GM12878 (cell line): ENCODE results near the gene VIPR2. TPM values are rescaled to one million over a fixed set of nuclear protein-coding genes. Genes with fewer than 3 reads are reported as not detected.

Source experiments
- ATAC-seq: fragments of 200-7000 bp; cut with Tn5 transposase; 3 replicates; pipeline ENCODE4 v1.9.1; 2020; ENCODE audit warnings: mild to moderate bottlenecking, moderate library complexity
- BruUV-seq: library from RNA; stranded (reverse); fragments of 400-500 nt; replicated peaks from 2 replicates; lab custom pipeline; 2021; lab: Mats Ljungman, UMichigan
- CTCF ChIA-PET: fragments of 300-600 bp; sonication (Branson Sonifier 250); formaldehyde crosslinking; extraction: SDS; loops from one replicate; lab custom pipeline; 2021; ENCODE audit warnings: inconsistent platforms; lab: Yijun Ruan, JAX
- POLR2A ChIA-PET: fragments of 350-600 bp; formaldehyde crosslinking; extraction: SDS; loops from one replicate; lab custom pipeline; 2021; ENCODE audit warnings: inconsistent platforms; lab: Charles Lee
- RAD21 ChIA-PET: fragments of 300-600 bp; sonication (Branson Sonifier 250); formaldehyde crosslinking; loops from one replicate; lab custom pipeline; 2023; ENCODE audit warnings: antibody characterized with exemption; ENCODE audit not compliant: unreplicated experiment; lab: Charles Lee
- SMC1A ChIA-PET: fragments of 300-600 bp; sonication (Branson Sonifier 250); formaldehyde crosslinking; loops from one replicate; lab custom pipeline; 2023; ENCODE audit not compliant: unreplicated experiment, uncharacterized antibody; lab: Charles Lee
- DNase-seq: peaks from one replicate; pipeline ENCODE4 v3.0.0-alpha.2; 2011; ENCODE audit warnings: low read depth, low spot score
- FAIRE-seq: peaks from 3 replicates; lab custom pipeline; 2011; peaks lifted over from hg19 to GRCh38; lab: Jason Lieb, UNC
- H2AFZ ChIP-seq: 2 replicates; pipeline ENCODE4 v1.6.0; 2011; ENCODE audit warnings: low read depth, low read length, control low read depth; ENCODE audit not compliant: control insufficient read depth
- H3K27ac ChIP-seq: 2 replicates; pipeline ENCODE4 v1.5.1; 2011; ENCODE audit warnings: control low read depth; ENCODE audit not compliant: control insufficient read depth, insufficient read depth
- H3K27me3 ChIP-seq, 2 experiments: replicated peaks in 1 of 2; 2 replicates each; pipeline versions ENCODE4 v1.6.0 to v1.6.1; 2011; ENCODE audit warnings: low read length in 1 of 2; ENCODE audit not compliant: control insufficient read depth in 2 of 2, insufficient read depth in 2 of 2
- H3K36me3 ChIP-seq, 2 experiments: 2 replicates each; pipeline ENCODE4 v1.5.1; 2011; ENCODE audit warnings: low read length in 1 of 2; ENCODE audit not compliant: control insufficient read depth in 2 of 2, insufficient read depth in 2 of 2
- H3K4me1 ChIP-seq: 2 replicates; pipeline ENCODE4 v1.6.1; 2011; ENCODE audit warnings: mild to moderate bottlenecking, low read length, moderate library complexity, mixed read lengths; ENCODE audit not compliant: control insufficient read depth, insufficient read depth
- H3K4me2 ChIP-seq: 2 replicates; pipeline ENCODE4 v1.6.0; 2011; ENCODE audit warnings: control low read depth; ENCODE audit not compliant: control insufficient read depth, insufficient read depth
- H3K4me3 ChIP-seq: fragments of 200-600 bp; sonication (generic); 2 replicates; pipeline ENCODE4 v1.5.1; 2016
- H3K79me2 ChIP-seq: 2 replicates; pipeline ENCODE4 v1.6.0; 2011; ENCODE audit warnings: low read length; ENCODE audit not compliant: control insufficient read depth, insufficient read depth
- H3K9ac ChIP-seq: 2 replicates; pipeline ENCODE4 v1.8.0; 2011; ENCODE audit warnings: low read length, control low read depth, mixed read lengths; ENCODE audit not compliant: control insufficient read depth, insufficient read depth
- H3K9me3 ChIP-seq: replicated peaks from 3 replicates; pipeline ENCODE4 v1.5.1; 2011; ENCODE audit warnings: mild to moderate bottlenecking, low read length; ENCODE audit not compliant: control insufficient read depth, insufficient read depth
- H4K20me1 ChIP-seq: 2 replicates; pipeline ENCODE4 v1.6.0; 2011; ENCODE audit not compliant: control insufficient read depth, insufficient read depth
- BRCA1 ChIP-seq: IDR thresholded peaks from 2 replicates; pipeline ENCODE4 v1.6.1; 2011; ENCODE audit warnings: low read depth, low read length, improper control_type of control experiment
- CHD2 ChIP-seq: IDR thresholded peaks from 2 replicates; pipeline ENCODE4 v1.6.1; 2011; ENCODE audit warnings: low read depth, low read length, improper control_type of control experiment, borderline replicate concordance
- MTA3 ChIP-seq: IDR thresholded peaks from 2 replicates; pipeline ENCODE4 v1.6.1; 2012; ENCODE audit warnings: low read length, inconsistent platforms, borderline replicate concordance
- MYC ChIP-seq: IDR thresholded peaks from 2 replicates; pipeline ENCODE4 v1.6.1; 2011; ENCODE audit warnings: mild to moderate bottlenecking, low read length, moderate library complexity, inconsistent platforms; ENCODE audit not compliant: insufficient read depth, insufficient replicate concordance, insufficient read length, severe bottlenecking
- NFXL1 ChIP-seq: fragments of 450-650 bp; IDR thresholded peaks from 2 replicates; pipeline ENCODE4 v1.6.1; 2017; ENCODE audit warnings: antibody characterized with exemption, mild to moderate bottlenecking, borderline replicate concordance
- PAX5 ChIP-seq: IDR thresholded peaks from 2 replicates; pipeline ENCODE4 v1.6.1; 2011; ENCODE audit warnings: low read depth, low read length, borderline replicate concordance
- POLR2AphosphoS2 ChIP-seq: IDR thresholded peaks from 2 replicates; pipeline ENCODE4 v1.6.1; 2011; ENCODE audit warnings: low read depth, mild to moderate bottlenecking, low read length, improper control_type of control experiment, moderate library complexity
- SMARCA5 ChIP-seq: fragments of 450-650 bp; IDR thresholded peaks from 2 replicates; pipeline ENCODE4 v1.6.1; 2017; ENCODE audit warnings: mild to moderate bottlenecking
- STAT1 ChIP-seq: fragments of 450-650 bp; conservative IDR thresholded peaks from 2 replicates; pipeline ENCODE4 v1.6.1; 2014; ENCODE audit warnings: antibody characterized with exemption, mild to moderate bottlenecking
- ZBED1 ChIP-seq: IDR thresholded peaks from 2 replicates; pipeline ENCODE4 v1.6.1; 2016; ENCODE audit warnings: borderline replicate concordance
- WGBS: methylation state at CpG from one replicate; pipeline ENCODE4 v1.1.6; 2016; ENCODE audit warnings: low lambda C conversion rate; ENCODE audit not compliant: insufficient replicate concordance, insufficient coverage; ENCODE audit errors: missing lambda C conversion rate; 5-methylcytosine and 5-hydroxymethylcytosine counted together
- in situ Hi-C: fragments of 300-500 bp; cut with MboI; formaldehyde crosslinking; loops from 9 replicates; pipeline ENCODE4 v1.14.3; 2018; ENCODE audit warnings: mixed read lengths
- intact Hi-C: fragments of 100-400 bp; cut with micrococcal nuclease; formaldehyde crosslinking; loops from one replicate; pipeline ENCODE4 v1.14.2; 2022; ENCODE audit not compliant: unreplicated experiment
- polyA plus RNA-seq, 11 experiments: library from polyadenylated mRNA; depleted of rRNA in 4 of 11; unstranded in 6 of 11; stranded (reverse) in 5 of 11; fragments of >200 nt; fragmentation: Nextera tagmentation in 4 of 11; fragmentation: Illumina TruSeq in 1 of 11; extraction: Ambion mirVana in 4 of 11; extraction: Trizol in 1 of 11; gene quantifications; 1 replicate in 1 of 11; 2 replicates in 10 of 11; pipeline versions ENCODE4 v1.2.1 to v1.2.3, GENCODE V29; 2011 to 2016; ENCODE audit warnings: inconsistent platforms in 2 of 11, missing spikeins in 2 of 11, low read depth in 1 of 11
- total RNA-seq, 4 experiments: library from RNA; depleted of rRNA in 3 of 4; stranded (reverse); fragments of >200 nt in 3 of 4; fragmentation: Illumina TruSeq in 1 of 4; extraction: Trizol in 1 of 4; gene quantifications; 2 replicates each; pipeline versions ENCODE4 v1.2.1 to v1.2.3, GENCODE V29; 2013 to 2021
- TF ChIP-seq, protein P1 (sequence below): fragments of 450-650 bp; IDR thresholded peaks from 2 replicates; pipeline ENCODE4 v1.6.1; 2016; ENCODE audit warnings: mild to moderate bottlenecking, moderate library complexity, borderline replicate concordance
- TF ChIP-seq, protein P2 (sequence below): fragments of 450-650 bp; IDR thresholded peaks from 2 replicates; pipeline ENCODE4 v1.6.1; 2017; ENCODE audit warnings: mild to moderate bottlenecking, moderate library complexity
- TF ChIP-seq, protein P3 (sequence below): IDR thresholded peaks from 2 replicates; pipeline ENCODE4 v1.6.1; 2011; ENCODE audit warnings: mild to moderate bottlenecking, low read depth, low read length, moderate library complexity; ENCODE audit not compliant: insufficient replicate concordance

VIPR2 gene
- total and polyA plus RNA-seq, 10 of the 15 experiments (the other 5 are each of a cell fraction or from before 2014, with no cell fraction given): not detected

DNA sequence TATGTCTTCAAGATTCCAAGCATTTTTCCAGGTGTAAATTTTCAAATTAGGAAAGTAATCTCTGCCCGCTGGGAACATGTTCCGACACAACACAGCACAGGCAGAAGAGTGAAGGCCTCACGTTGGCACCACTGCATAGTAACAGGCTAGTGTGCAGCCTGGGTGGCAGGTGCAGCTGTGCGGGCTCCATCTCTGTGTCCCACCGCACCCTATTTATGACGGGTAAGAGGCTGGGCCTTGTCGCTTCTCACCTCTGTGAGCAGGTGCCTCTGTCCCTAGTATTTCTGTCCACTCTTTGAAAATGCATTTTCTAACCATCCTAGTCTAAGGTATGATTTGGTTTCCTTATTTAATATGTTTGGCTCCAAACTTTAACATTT is 24.1 kb downstream of the VIPR2 start:
- no peaks in the 10 kb centered on the region for H4K20me1 ChIP-seq
- intact Hi-C loops: no loop called here
- H3K9ac ChIP-seq: no peak overlapping the region
- no peak overlapping the region for H2AFZ ChIP-seq
- ChIA-PET SMC1A (no interaction called here), RAD21 (no interaction called here), CTCF (no interaction called here), POLR2A (no interaction called here)
- no peak overlapping the region for H3K27ac ChIP-seq
- no peaks in the 10 kb centered on the region for H3K79me2 ChIP-seq
- H3K4me1 ChIP-seq: no peaks in the 10 kb centered on the region
- no peaks in the 10 kb centered on the region for H3K27me3 ChIP-seq
- in situ Hi-C loops: no loop called here
- no peaks in the 10 kb centered on the region for H3K36me3 ChIP-seq
- FAIRE-seq (no peak), ATAC-seq (no peak), DNase-seq (no peak)
- no peak overlapping the region for H3K4me3 ChIP-seq
- no TSS peak for BruUV-seq
- H3K4me2 ChIP-seq: no peak overlapping the region
- no peaks in the 10 kb centered on the region for H3K9me3 ChIP-seq
- 49% methylated on average over 7 of the region's 7 CpGs for WGBS
- TF ChIP-seq, protein P1, sequence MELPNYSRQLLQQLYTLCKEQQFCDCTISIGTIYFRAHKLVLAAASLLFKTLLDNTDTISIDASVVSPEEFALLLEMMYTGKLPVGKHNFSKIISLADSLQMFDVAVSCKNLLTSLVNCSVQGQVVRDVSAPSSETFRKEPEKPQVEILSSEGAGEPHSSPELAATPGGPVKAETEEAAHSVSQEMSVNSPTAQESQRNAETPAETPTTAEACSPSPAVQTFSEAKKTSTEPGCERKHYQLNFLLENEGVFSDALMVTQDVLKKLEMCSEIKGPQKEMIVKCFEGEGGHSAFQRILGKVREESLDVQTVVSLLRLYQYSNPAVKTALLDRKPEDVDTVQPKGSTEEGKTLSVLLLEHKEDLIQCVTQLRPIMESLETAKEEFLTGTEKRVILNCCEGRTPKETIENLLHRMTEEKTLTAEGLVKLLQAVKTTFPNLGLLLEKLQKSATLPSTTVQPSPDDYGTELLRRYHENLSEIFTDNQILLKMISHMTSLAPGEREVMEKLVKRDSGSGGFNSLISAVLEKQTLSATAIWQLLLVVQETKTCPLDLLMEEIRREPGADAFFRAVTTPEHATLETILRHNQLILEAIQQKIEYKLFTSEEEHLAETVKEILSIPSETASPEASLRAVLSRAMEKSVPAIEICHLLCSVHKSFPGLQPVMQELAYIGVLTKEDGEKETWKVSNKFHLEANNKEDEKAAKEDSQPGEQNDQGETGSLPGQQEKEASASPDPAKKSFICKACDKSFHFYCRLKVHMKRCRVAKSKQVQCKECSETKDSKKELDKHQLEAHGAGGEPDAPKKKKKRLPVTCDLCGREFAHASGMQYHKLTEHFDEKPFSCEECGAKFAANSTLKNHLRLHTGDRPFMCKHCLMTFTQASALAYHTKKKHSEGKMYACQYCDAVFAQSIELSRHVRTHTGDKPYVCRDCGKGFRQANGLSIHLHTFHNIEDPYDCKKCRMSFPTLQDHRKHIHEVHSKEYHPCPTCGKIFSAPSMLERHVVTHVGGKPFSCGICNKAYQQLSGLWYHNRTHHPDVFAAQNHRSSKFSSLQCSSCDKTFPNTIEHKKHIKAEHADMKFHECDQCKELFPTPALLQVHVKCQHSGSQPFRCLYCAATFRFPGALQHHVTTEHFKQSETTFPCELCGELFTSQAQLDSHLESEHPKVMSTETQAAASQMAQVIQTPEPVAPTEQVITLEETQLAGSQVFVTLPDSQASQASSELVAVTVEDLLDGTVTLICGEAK: no peak
- TF ChIP-seq, protein P2, sequence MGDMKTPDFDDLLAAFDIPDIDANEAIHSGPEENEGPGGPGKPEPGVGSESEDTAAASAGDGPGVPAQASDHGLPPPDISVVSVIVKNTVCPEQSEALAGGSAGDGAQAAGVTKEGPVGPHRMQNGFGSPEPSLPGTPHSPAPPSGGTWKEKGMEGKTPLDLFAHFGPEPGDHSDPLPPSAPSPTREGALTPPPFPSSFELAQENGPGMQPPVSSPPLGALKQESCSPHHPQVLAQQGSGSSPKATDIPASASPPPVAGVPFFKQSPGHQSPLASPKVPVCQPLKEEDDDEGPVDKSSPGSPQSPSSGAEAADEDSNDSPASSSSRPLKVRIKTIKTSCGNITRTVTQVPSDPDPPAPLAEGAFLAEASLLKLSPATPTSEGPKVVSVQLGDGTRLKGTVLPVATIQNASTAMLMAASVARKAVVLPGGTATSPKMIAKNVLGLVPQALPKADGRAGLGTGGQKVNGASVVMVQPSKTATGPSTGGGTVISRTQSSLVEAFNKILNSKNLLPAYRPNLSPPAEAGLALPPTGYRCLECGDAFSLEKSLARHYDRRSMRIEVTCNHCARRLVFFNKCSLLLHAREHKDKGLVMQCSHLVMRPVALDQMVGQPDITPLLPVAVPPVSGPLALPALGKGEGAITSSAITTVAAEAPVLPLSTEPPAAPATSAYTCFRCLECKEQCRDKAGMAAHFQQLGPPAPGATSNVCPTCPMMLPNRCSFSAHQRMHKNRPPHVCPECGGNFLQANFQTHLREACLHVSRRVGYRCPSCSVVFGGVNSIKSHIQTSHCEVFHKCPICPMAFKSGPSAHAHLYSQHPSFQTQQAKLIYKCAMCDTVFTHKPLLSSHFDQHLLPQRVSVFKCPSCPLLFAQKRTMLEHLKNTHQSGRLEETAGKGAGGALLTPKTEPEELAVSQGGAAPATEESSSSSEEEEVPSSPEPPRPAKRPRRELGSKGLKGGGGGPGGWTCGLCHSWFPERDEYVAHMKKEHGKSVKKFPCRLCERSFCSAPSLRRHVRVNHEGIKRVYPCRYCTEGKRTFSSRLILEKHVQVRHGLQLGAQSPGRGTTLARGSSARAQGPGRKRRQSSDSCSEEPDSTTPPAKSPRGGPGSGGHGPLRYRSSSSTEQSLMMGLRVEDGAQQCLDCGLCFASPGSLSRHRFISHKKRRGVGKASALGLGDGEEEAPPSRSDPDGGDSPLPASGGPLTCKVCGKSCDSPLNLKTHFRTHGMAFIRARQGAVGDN: no peak
- TF ChIP-seq PAX5: no peak
- TF ChIP-seq BRCA1: no peak
- no peak for TF ChIP-seq STAT1
- no peak for TF ChIP-seq MTA3
- no peak for TF ChIP-seq ZBED1
- TF ChIP-seq, protein P3, sequence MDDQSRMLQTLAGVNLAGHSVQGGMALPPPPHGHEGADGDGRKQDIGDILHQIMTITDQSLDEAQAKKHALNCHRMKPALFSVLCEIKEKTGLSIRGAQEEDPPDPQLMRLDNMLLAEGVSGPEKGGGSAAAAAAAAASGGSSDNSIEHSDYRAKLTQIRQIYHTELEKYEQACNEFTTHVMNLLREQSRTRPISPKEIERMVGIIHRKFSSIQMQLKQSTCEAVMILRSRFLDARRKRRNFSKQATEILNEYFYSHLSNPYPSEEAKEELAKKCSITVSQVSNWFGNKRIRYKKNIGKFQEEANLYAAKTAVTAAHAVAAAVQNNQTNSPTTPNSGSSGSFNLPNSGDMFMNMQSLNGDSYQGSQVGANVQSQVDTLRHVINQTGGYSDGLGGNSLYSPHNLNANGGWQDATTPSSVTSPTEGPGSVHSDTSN: no peak
- no peak for TF ChIP-seq POLR2AphosphoS2
- TF ChIP-seq CHD2: no peak
- no peak for TF ChIP-seq SMARCA5
- TF ChIP-seq MYC: no peak
- no peak for TF ChIP-seq NFXL1
